Astrocyte of the cerebellum (primary cell): ENCODE data around the gene RGCC.

Experiments used
- DNase-seq: peaks from one replicate; pipeline ENCODE4 v3.0.0-alpha.2; 2011; ENCODE audit warnings: low read depth
- H3K4me3 ChIP-seq: 2 replicates; pipeline ENCODE4 v1.5.1; 2011; ENCODE audit warnings: mild to moderate bottlenecking, low read depth, low read length, moderate library complexity
- CTCF ChIP-seq: IDR thresholded peaks from 2 replicates; pipeline ENCODE4 v1.5.1; 2012; ENCODE audit warnings: low read length, low read depth, moderate library complexity, mild to moderate bottlenecking; ENCODE audit errors: missing control alignments
- in situ Hi-C: cut with HindIII; loops from 2 replicates; pipeline ENCODE4 v1.10.0; 2017; ENCODE audit warnings: low sequenced_read_pairs

RGCC gene

GRCh38 chr13:41488124-41488523 is 30.8 kb downstream of the RGCC start:
- in situ Hi-C loops, result no loop called here
- no peak for TF ChIP-seq CTCF
- no peak for DNase-seq
- no peak overlapping the region for H3K4me3 ChIP-seq

- DNase-seq, result no peak
- no peak for TF ChIP-seq CTCF
- in situ Hi-C loops, result no loop called here
Observed at GRCh38 chr13:41490371-41491015, 33.1 kb downstream of the RGCC start.

GRCh38 chr13:41491436-41491835 is 34.1 kb downstream of the RGCC start:
- H3K4me3 ChIP-seq, result no peak overlapping the region
- TF ChIP-seq CTCF, result no peak
- in situ Hi-C loops, result no loop called here
- no peak for DNase-seq

More at GRCh38 chr13:41490371-41491015, 33.1 kb downstream of the RGCC start:
- H3K4me3 ChIP-seq, result no peak overlapping the region

- no peak for TF ChIP-seq CTCF
- DNase-seq, result no peak
- in situ Hi-C loops, result no loop called here
- no peak overlapping the region for H3K4me3 ChIP-seq
Observed at GRCh38 chr13:41492432-41493260, 35.3 kb downstream of the RGCC start.

- no peak overlapping the region for H3K4me3 ChIP-seq
- in situ Hi-C loops, result no loop called here
- no peak for TF ChIP-seq CTCF
- no peak for DNase-seq
Observed at GRCh38 chr13:41494202-41494601, 36.9 kb downstream of the RGCC start.

- no peak for DNase-seq
- no peak overlapping the region for H3K4me3 ChIP-seq
- in situ Hi-C loops, result no loop called here
- no peak for TF ChIP-seq CTCF
Observed at GRCh38 chr13:41495044-41495443, 37.7 kb downstream of the RGCC start.
